GM10266 (cell line): ENCODE results near the gene BCAS3.

Experiments used
- DNase-seq: peaks from one replicate; pipeline ENCODE4 v3.0.0; 2012; ENCODE audit errors: extremely low spot score
- TF ChIP-seq, protein P1 (sequence below): IDR thresholded peaks from 2 replicates; pipeline ENCODE4 v1.5.1; 2012; ENCODE audit warnings: mild to moderate bottlenecking, low read depth; ENCODE audit not compliant: control insufficient read depth, insufficient read depth; ENCODE audit errors: missing control alignments

BCAS3 gene

DNA sequence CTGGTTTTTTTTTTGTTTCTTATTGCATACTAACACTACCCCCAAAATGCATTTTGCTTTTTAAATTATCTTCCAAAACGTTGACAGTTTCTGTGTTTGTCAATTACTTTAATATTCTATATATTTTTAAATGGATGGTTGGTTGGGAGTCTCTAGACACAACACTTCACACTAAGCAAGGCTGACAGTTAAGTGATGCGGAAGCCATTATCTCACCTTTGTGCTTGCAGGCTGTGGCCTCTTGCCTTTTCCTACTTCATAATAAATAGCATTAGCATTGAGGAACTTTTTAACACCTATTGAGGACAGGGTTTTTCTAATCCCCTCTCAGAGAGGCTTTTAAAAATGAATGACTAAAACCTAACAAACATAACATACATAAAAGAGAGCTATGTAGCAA lies 441.2 kb downstream of the BCAS3 start:
- no peak for DNase-seq
- TF ChIP-seq, protein P1, sequence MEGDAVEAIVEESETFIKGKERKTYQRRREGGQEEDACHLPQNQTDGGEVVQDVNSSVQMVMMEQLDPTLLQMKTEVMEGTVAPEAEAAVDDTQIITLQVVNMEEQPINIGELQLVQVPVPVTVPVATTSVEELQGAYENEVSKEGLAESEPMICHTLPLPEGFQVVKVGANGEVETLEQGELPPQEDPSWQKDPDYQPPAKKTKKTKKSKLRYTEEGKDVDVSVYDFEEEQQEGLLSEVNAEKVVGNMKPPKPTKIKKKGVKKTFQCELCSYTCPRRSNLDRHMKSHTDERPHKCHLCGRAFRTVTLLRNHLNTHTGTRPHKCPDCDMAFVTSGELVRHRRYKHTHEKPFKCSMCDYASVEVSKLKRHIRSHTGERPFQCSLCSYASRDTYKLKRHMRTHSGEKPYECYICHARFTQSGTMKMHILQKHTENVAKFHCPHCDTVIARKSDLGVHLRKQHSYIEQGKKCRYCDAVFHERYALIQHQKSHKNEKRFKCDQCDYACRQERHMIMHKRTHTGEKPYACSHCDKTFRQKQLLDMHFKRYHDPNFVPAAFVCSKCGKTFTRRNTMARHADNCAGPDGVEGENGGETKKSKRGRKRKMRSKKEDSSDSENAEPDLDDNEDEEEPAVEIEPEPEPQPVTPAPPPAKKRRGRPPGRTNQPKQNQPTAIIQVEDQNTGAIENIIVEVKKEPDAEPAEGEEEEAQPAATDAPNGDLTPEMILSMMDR, result no peak

DNA sequence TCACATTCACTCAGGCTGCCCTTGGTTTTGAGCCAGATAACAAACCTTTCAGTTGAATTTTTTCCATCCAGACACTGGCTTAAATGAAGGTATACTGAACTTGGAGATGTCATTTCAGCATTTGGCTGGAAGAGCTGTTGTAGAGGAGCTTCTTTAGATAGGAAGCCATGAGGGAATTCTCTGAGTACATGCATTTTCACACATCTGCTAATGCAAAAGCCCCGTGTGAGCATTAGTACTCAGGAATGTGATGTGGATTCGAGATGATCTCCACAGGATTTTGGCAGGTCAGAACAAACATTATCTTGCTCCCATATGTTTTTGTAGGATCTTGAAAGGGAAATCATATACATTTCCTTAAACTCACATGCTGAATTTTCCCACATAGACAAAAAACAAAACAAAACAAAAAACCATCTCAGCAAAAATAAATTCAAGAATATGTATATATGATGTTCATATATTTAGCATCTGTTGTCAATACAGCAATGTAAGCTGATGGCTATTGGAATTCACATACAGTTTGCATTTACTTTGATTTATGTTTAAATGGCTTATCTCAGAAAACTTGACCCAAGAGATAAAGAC lies 444.8 kb downstream of the BCAS3 start:
- TF ChIP-seq, protein P1, result no peak
- no peak for DNase-seq

DNA sequence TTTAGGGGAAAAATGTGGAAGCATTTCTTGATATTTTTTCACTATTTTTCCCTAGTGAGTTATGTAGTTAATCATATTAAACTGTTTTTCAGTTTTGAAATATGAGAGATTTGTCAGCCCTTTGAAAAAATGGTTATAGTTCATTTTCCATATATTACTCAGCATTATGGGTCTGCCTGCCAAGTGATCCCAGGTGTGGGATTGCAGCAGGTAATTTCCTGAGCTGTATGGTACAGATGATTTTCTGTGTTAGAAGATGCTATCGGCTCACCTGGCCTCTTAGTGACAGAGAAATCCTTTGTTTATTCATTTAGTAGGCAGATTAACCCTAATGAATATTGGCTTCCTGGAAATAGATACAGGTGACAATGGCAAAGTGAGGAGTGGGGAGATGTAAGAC lies 446.9 kb downstream of the BCAS3 start:
- TF ChIP-seq, protein P1, result no peak
- DNase-seq, result no peak

DNA sequence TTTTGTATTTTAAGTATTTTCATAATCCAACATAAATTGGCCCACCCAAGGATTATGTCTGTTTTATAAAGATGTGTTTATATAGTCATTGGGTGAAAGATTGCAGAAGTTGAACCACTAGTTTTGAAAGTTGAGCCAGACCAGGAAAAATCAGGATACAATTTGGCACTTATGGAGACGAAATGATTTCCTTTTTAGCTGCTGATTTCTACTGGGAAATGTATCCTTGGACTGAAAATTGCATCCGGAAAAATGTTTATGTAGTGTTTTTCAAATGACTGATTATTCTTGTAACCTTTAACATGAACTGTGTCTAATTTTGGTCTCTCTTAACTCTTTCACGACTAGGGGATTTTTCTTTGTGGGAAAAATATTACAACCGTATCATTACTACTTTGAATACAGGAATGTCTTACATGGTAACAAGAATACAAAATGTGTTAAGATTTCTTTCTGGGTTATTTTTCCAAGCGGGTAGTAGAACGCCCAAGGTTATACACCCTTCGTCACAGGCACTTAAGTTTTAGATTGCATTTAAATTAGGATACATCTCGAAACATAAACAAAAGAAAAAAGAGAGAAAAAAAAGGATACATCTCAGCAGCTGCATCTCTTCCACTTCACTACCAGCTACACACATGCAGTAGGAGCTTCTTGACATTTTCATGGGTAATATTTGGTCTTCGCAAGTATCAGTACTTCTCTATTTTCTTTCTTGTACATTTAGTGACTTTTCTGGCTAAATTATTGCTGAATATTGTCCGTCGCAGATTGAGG lies 449.0 kb downstream of the BCAS3 start:
- DNase-seq, result no peak
- TF ChIP-seq, protein P1, result no peak

DNA sequence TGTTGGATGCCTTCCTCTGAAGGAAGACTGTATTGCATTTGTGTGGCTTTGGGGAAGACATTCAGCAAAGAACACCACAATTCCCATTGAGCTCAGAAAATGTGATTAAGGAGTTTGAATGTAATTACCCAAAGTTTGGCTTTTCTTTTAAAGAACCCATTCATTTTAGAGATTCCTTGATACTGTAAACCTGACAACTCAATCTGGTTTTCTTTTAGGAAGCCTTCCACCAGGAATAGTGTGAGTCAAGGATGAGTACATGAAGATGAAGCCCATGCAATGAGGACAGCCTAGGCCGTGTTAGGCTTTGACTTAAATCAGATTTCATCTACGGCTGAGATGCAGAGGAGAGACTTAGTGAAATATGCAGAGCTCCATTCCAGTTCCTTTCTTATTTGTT lies 450.3 kb downstream of the BCAS3 start:
- DNase-seq, result no peak
- TF ChIP-seq, protein P1, result no peak

DNA sequence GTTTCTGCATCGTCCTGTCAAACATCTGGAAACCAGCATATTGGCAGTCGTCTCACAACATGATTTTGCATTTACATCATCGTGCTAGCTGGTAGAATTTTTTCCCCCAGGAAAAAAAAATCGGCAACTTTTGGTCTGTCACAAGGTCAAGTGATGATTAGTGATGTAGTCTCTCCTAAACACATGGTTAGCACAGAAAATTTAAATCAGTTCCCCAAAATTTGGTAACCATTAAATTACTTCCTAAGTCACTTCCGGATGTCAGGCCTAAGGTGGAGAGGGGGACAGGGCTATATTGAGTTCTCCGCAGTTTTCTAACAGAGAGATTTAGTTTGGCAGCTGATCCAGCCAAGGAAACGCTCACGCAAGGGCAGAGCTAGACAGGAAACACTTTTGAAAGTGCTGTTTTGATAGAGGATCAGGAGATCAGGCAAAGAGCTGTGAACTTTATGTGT lies 451.0 kb downstream of the BCAS3 start:
- TF ChIP-seq, protein P1, result no peak
- DNase-seq, result no peak

DNA sequence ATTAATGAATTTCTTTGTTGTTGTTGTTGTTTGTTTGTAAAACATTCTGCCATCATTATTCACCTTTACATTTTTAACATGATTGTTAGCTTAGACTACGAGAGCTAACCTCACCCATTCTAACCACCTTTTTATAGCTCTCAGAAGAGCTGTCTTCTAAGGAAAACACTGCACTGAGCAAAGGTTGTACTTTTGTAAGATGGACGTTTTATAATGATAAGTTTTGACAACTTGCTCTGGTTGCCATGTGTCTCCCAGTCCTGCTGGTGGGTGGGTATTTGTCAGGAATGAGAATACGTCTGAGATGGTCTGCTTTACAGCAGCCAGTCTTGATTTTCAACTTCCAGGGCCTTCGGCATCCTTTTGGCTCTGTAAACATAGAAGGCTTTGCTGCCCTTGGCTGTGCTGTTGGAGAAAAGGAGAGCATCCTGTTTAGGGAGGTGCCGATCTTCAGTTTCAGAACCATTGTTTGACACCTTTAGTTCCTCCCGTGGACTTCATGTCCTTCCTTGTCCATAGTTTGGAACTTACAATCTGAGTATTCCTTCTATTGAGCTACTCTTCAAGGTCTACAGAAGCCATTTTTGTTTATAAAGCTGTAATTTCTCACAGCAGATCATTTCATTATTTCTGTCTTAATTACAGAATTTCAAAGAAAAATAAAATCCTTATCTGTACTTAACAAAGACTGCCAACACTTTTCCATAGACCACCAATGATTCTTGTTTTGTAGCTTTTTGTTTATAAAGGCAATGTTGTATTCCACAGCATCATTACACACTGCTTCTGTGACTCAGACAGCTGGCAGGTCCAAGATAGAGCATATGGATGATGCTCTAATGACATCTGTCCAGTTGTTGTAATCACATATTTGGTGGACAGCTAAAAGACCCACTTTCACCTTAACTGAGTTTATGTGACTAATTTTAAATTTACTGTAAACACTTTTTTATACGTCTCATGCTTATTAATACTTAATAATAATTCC lies 451.9 kb downstream of the BCAS3 start:
- no peak for DNase-seq
- TF ChIP-seq, protein P1, result no peak
